GM12878 (cell line): ENCODE data around the gene RNF41. TPM values are rescaled to one million over a fixed set of nuclear protein-coding genes. Genes with fewer than 3 reads are reported as not detected.

ENCODE experiments used
- BACH1 ChIP-seq: fragments of 450-650 bp; IDR thresholded peaks from 2 replicates; pipeline ENCODE4 v1.6.1; 2017; ENCODE audit warnings: mild to moderate bottlenecking, borderline replicate concordance
- BCL11A ChIP-seq: IDR thresholded peaks from 2 replicates; pipeline ENCODE4 v1.6.1; 2011; ENCODE audit warnings: low read depth, low read length
- CREB1 ChIP-seq: IDR thresholded peaks from 2 replicates; pipeline ENCODE4 v1.6.1; 2012; ENCODE audit warnings: low read depth, mild to moderate bottlenecking, inconsistent platforms
- DPF2 ChIP-seq: fragments of 450-650 bp; IDR thresholded peaks from 2 replicates; pipeline ENCODE4 v1.6.1; 2017; ENCODE audit warnings: mild to moderate bottlenecking
- FOXM1 ChIP-seq: IDR thresholded peaks from 2 replicates; pipeline ENCODE4 v1.6.1; 2012; ENCODE audit warnings: low read depth, mild to moderate bottlenecking, inconsistent platforms, low read length, moderate library complexity
- GATAD2B ChIP-seq: fragments of 450-650 bp; conservative IDR thresholded peaks from 2 replicates; pipeline ENCODE4 v1.6.1; 2017; ENCODE audit warnings: low read depth, mild to moderate bottlenecking, moderate library complexity
- IKZF2 ChIP-seq, 2 experiments: fragments of 450-650 bp; IDR thresholded peaks; 2 replicates each; pipeline ENCODE4 v1.6.1; 2017; ENCODE audit warnings: mild to moderate bottlenecking in 2 of 2, moderate library complexity in 2 of 2
- IRF5 ChIP-seq: fragments of 450-650 bp; IDR thresholded peaks from 2 replicates; pipeline ENCODE4 v1.6.1; 2017; ENCODE audit warnings: borderline replicate concordance
- KLF5 ChIP-seq: fragments of 450-650 bp; IDR thresholded peaks from 2 replicates; pipeline ENCODE4 v1.6.1; 2014; ENCODE audit warnings: mild to moderate bottlenecking; ENCODE audit not compliant: partially characterized antibody
- LARP7 ChIP-seq: fragments of 450-650 bp; IDR thresholded peaks from 2 replicates; pipeline ENCODE4 v1.6.1; 2017; ENCODE audit warnings: mild to moderate bottlenecking
- MXI1 ChIP-seq: fragments of 150-350 bp; IDR thresholded peaks from 2 replicates; pipeline ENCODE4 v1.6.1; 2011; ENCODE audit warnings: low read depth, mild to moderate bottlenecking, inconsistent platforms, low read length, improper control_type of control experiment
- NFXL1 ChIP-seq: fragments of 450-650 bp; IDR thresholded peaks from 2 replicates; pipeline ENCODE4 v1.6.1; 2017; ENCODE audit warnings: antibody characterized with exemption, mild to moderate bottlenecking, borderline replicate concordance
- NFYA ChIP-seq: IDR thresholded peaks from 2 replicates; pipeline ENCODE4 v1.6.1; 2011; ENCODE audit warnings: low read depth, mild to moderate bottlenecking, low read length, improper control_type of control experiment, borderline replicate concordance
- NR2C2 ChIP-seq: IDR thresholded peaks from 2 replicates; pipeline ENCODE4 v1.6.1; 2011; ENCODE audit warnings: borderline replicate concordance, low read depth; ENCODE audit not compliant: control insufficient read depth, insufficient read length
- NR2F1 ChIP-seq: fragments of 450-650 bp; conservative IDR thresholded peaks from 2 replicates; pipeline ENCODE4 v1.6.1; 2017; ENCODE audit warnings: mild to moderate bottlenecking
- RB1 ChIP-seq: fragments of 450-650 bp; formaldehyde crosslinking; IDR thresholded peaks from 2 replicates; pipeline ENCODE4 v1.6.1; 2017; ENCODE audit warnings: mild to moderate bottlenecking, borderline replicate concordance
- RUNX3 ChIP-seq: IDR thresholded peaks from 2 replicates; pipeline ENCODE4 v1.6.1; 2012; ENCODE audit warnings: low read length, inconsistent platforms
- SMC3 ChIP-seq: IDR thresholded peaks from 2 replicates; pipeline ENCODE4 v1.6.1; 2011; ENCODE audit warnings: low read length, improper control_type of control experiment, borderline replicate concordance
- YY1 ChIP-seq: IDR thresholded peaks from 2 replicates; pipeline ENCODE4 v1.6.1; 2011; ENCODE audit warnings: low read depth, mild to moderate bottlenecking, low read length
- ZNF217 ChIP-seq: fragments of 450-650 bp; IDR thresholded peaks from 2 replicates; pipeline ENCODE4 v1.6.1; 2017; ENCODE audit warnings: antibody characterized with exemption, mild to moderate bottlenecking
- ZNF24 ChIP-seq: fragments of 450-650 bp; IDR thresholded peaks from 2 replicates; pipeline ENCODE4 v1.6.1; 2017; ENCODE audit warnings: antibody characterized with exemption, mild to moderate bottlenecking
- ZZZ3 ChIP-seq: IDR thresholded peaks from 2 replicates; pipeline ENCODE4 v1.6.1; 2011; ENCODE audit warnings: low read depth; ENCODE audit not compliant: control insufficient read depth, insufficient read length
- polyA plus RNA-seq, 11 experiments: library from polyadenylated mRNA; depleted of rRNA in 4 of 11; unstranded in 6 of 11; stranded (reverse) in 5 of 11; fragments of >200 nt; fragmentation: Nextera tagmentation in 4 of 11; fragmentation: Illumina TruSeq in 1 of 11; extraction: Ambion mirVana in 4 of 11; extraction: Trizol in 1 of 11; gene quantifications; 1 replicate in 1 of 11; 2 replicates in 10 of 11; pipeline versions ENCODE4 v1.2.1 to v1.2.3, GENCODE V29; 2011 to 2016; ENCODE audit warnings: inconsistent platforms in 2 of 11, missing spikeins in 2 of 11, low read depth in 1 of 11
- total RNA-seq, 4 experiments: library from RNA; depleted of rRNA in 3 of 4; stranded (reverse); fragments of >200 nt in 3 of 4; fragmentation: Illumina TruSeq in 1 of 4; extraction: Trizol in 1 of 4; gene quantifications; 2 replicates each; pipeline versions ENCODE4 v1.2.1 to v1.2.3, GENCODE V29; 2013 to 2021
- TF ChIP-seq, protein P1 (sequence below): fragments of 450-650 bp; IDR thresholded peaks from 2 replicates; pipeline ENCODE4 v1.6.1; 2018; ENCODE audit warnings: borderline replicate concordance, mild to moderate bottlenecking; ENCODE audit not compliant: partially characterized antibody
- TF ChIP-seq, protein P2 (sequence below): fragments of 450-650 bp; IDR thresholded peaks from 2 replicates; pipeline ENCODE4 v1.6.1; 2017; ENCODE audit warnings: mild to moderate bottlenecking, moderate library complexity

Gene RNF41
- total and polyA plus RNA-seq, 10 of the 15 experiments (the other 5 are each of a cell fraction or from before 2014, with no cell fraction given) = 11.1 to 47.8 (median 30.6) TPM

- no peak for TF ChIP-seq ZZZ3
- no peak for TF ChIP-seq IRF5
- peak; percentile 59; the same call in 1 of the 2 replicates for TF ChIP-seq ZNF24
- no peak for TF ChIP-seq NR2C2
- no peak for TF ChIP-seq FOXM1
- TF ChIP-seq CREB1 = 0 out of 2 replicates have a peak, but pooled peaks have one; percentile 39
- TF ChIP-seq ZNF217 = peak; percentile 79
- peak; percentile 94 for TF ChIP-seq BACH1
- TF ChIP-seq DPF2 = peak; percentile 89; the same call in 1 of the 2 replicates
- peak; percentile 52 for TF ChIP-seq RUNX3
- TF ChIP-seq IKZF2 (IDR thresholded peaks at IDR 0.05) = peak; percentile 54 to 65; a peak in 2 of 4 replicates
- no peak for TF ChIP-seq BCL11A
- no peak for TF ChIP-seq NFYA
- peak; percentile 85; the same call in 1 of the 2 replicates for TF ChIP-seq RB1
- TF ChIP-seq LARP7 = peak; percentile 99
- peak; percentile 55; the same call in 1 of the 2 replicates for TF ChIP-seq NFXL1
- TF ChIP-seq SMC3 = peak; percentile 28; the same call in 1 of the 2 replicates
- TF ChIP-seq, protein P1, sequence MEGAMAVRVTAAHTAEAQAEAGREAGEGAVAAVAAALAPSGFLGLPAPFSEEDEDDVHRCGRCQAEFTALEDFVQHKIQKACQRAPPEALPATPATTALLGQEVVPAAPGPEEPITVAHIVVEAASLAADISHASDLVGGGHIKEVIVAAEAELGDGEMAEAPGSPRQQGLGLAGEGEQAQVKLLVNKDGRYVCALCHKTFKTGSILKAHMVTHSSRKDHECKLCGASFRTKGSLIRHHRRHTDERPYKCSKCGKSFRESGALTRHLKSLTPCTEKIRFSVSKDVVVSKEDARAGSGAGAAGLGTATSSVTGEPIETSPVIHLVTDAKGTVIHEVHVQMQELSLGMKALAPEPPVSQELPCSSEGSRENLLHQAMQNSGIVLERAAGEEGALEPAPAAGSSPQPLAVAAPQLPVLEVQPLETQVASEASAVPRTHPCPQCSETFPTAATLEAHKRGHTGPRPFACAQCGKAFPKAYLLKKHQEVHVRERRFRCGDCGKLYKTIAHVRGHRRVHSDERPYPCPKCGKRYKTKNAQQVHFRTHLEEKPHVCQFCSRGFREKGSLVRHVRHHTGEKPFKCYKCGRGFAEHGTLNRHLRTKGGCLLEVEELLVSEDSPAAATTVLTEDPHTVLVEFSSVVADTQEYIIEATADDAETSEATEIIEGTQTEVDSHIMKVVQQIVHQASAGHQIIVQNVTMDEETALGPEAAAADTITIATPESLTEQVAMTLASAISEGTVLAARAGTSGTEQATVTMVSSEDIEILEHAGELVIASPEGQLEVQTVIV = no peak
- peak; percentile 83 for TF ChIP-seq NR2F1
- peak; percentile 97 for TF ChIP-seq GATAD2B
- TF ChIP-seq KLF5 = peak; percentile 38
- TF ChIP-seq YY1 = peak; percentile 82
- TF ChIP-seq MXI1 = 0 out of 2 replicates have a peak, but pooled peaks have one; percentile 24
- TF ChIP-seq, protein P2, sequence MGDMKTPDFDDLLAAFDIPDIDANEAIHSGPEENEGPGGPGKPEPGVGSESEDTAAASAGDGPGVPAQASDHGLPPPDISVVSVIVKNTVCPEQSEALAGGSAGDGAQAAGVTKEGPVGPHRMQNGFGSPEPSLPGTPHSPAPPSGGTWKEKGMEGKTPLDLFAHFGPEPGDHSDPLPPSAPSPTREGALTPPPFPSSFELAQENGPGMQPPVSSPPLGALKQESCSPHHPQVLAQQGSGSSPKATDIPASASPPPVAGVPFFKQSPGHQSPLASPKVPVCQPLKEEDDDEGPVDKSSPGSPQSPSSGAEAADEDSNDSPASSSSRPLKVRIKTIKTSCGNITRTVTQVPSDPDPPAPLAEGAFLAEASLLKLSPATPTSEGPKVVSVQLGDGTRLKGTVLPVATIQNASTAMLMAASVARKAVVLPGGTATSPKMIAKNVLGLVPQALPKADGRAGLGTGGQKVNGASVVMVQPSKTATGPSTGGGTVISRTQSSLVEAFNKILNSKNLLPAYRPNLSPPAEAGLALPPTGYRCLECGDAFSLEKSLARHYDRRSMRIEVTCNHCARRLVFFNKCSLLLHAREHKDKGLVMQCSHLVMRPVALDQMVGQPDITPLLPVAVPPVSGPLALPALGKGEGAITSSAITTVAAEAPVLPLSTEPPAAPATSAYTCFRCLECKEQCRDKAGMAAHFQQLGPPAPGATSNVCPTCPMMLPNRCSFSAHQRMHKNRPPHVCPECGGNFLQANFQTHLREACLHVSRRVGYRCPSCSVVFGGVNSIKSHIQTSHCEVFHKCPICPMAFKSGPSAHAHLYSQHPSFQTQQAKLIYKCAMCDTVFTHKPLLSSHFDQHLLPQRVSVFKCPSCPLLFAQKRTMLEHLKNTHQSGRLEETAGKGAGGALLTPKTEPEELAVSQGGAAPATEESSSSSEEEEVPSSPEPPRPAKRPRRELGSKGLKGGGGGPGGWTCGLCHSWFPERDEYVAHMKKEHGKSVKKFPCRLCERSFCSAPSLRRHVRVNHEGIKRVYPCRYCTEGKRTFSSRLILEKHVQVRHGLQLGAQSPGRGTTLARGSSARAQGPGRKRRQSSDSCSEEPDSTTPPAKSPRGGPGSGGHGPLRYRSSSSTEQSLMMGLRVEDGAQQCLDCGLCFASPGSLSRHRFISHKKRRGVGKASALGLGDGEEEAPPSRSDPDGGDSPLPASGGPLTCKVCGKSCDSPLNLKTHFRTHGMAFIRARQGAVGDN = peak; percentile 70; the same call in 1 of the 2 replicates
Measured at GRCh38 chr12:56258068-56258819, 36.5 kb upstream of the RNF41 start, which contains the start of gene ANKRD52 (continued).
